Hepatocyte (in vitro differentiated cells): ENCODE measurements around the gene SLC25A21. TPM values are rescaled to one million over a fixed set of nuclear protein-coding genes. Genes with fewer than 3 reads are reported as not detected.

Experiments
- DNase-seq: peaks from one replicate; pipeline ENCODE4 v3.0.0-alpha.2; 2016; ENCODE audit warnings: low spot score
- H2AFZ ChIP-seq: fragments of 200-600 bp; sonication (generic); 2 replicates; pipeline ENCODE4 v1.6.0; 2016; ENCODE audit warnings: antibody characterized with exemption, mild to moderate bottlenecking
- H3K27ac ChIP-seq: fragments of 200-600 bp; sonication (generic); 2 replicates; pipeline ENCODE4 v1.5.1; 2016; ENCODE audit warnings: mild to moderate bottlenecking
- H3K27me3 ChIP-seq: fragments of 200-600 bp; sonication (generic); 2 replicates; pipeline ENCODE4 v1.6.1; 2016
- H3K36me3 ChIP-seq: fragments of 200-600 bp; sonication (generic); replicated peaks from 2 replicates; pipeline ENCODE4 v1.5.1; 2016; ENCODE audit warnings: low read depth; ENCODE audit not compliant: insufficient read depth
- H3K4me1 ChIP-seq: fragments of 200-600 bp; sonication (generic); 2 replicates; pipeline ENCODE4 v1.5.1; 2016; ENCODE audit warnings: mild to moderate bottlenecking, moderate library complexity; ENCODE audit not compliant: insufficient read depth
- H3K4me2 ChIP-seq: fragments of 200-600 bp; sonication (generic); 2 replicates; pipeline ENCODE4 v1.6.0; 2016
- H3K4me3 ChIP-seq: fragments of 200-600 bp; sonication (generic); 2 replicates; pipeline ENCODE4 v1.5.1; 2016; ENCODE audit warnings: mild to moderate bottlenecking
- H3K79me2 ChIP-seq: fragments of 200-600 bp; sonication (generic); 2 replicates; pipeline ENCODE4 v1.6.0; 2017; ENCODE audit warnings: mild to moderate bottlenecking
- H3K9me2 ChIP-seq: fragments of 200-600 bp; sonication (generic); replicated peaks from 2 replicates; pipeline ENCODE4 v1.6.0; 2017; ENCODE audit warnings: mild to moderate bottlenecking; ENCODE audit not compliant: insufficient read depth
- H3K9me3 ChIP-seq: fragments of 200-600 bp; sonication (generic); 2 replicates; pipeline ENCODE4 v1.5.1; 2016; ENCODE audit warnings: low read depth, mild to moderate bottlenecking
- H4K20me1 ChIP-seq: fragments of 200-600 bp; sonication (generic); 2 replicates; pipeline ENCODE4 v1.6.0; 2016; ENCODE audit warnings: mild to moderate bottlenecking; ENCODE audit not compliant: insufficient read depth, poor library complexity, severe bottlenecking
- EZH2 ChIP-seq: fragments of 200-600 bp; sonication (generic); IDR thresholded peaks from 2 replicates; pipeline ENCODE4 v1.6.1; 2016; ENCODE audit warnings: antibody characterized with exemption, mild to moderate bottlenecking, borderline replicate concordance
- EZH2phosphoT487 ChIP-seq: fragments of 200-600 bp; sonication (generic); IDR thresholded peaks from one replicate; pipeline ENCODE4 v1.6.1; 2018; ENCODE audit warnings: antibody characterized with exemption, mild to moderate bottlenecking, low read depth, moderate library complexity; ENCODE audit not compliant: unreplicated experiment, severe bottlenecking
- WGBS: methylation state at CpG from one replicate; pipeline ENCODE4 v1.1.6; 2016; ENCODE audit warnings: low lambda C conversion rate; ENCODE audit errors: missing lambda C conversion rate; 5-methylcytosine and 5-hydroxymethylcytosine counted together
- polyA plus RNA-seq: library from polyadenylated mRNA; unstranded; fragments of >200 nt; fragmentation: Nextera tagmentation; extraction: Ambion mirVana; gene quantifications from 2 replicates; pipeline ENCODE4 v1.2.1, GENCODE V29; 2016
- total RNA-seq: library from RNA; depleted of rRNA; stranded (reverse); fragments of >200 nt; gene quantifications from 2 replicates; pipeline ENCODE4 v1.2.3, GENCODE V29; 2014
- TF ChIP-seq, protein P1 (sequence below): fragments of 200-600 bp; sonication (generic); IDR thresholded peaks from 2 replicates; pipeline ENCODE4 v1.5.1; 2016; ENCODE audit warnings: antibody characterized with exemption, mild to moderate bottlenecking; ENCODE audit not compliant: poor library complexity

The SLC25A21 gene
- total and polyA plus RNA-seq, 2 experiments from 2014 or later: 1.4 to 1.6 TPM

DNA sequence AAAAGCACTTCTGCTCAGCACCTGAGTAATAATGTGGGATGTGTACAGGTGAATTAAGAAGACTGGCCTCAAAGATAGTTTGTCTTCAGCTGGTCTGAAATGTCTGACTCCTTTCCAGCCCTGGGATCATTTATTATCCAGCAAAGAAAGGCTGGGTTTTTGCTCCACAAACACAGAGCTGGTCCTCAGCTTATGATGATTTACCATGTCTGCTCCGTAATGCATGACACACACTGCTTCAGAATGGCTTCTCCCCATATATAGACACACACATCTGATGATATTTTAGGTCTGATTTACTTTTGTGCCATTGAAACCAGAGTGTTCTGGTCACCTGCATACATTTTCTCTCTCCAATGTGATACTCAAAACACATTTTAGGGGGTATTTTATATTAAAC is 225.0 kb downstream of the SLC25A21 start:
- Histone ChIP-seq H3K4me1 (no peaks in the 10 kb centered on the region), H4K20me1 (no peaks in the 10 kb centered on the region), H3K36me3 (no peaks in the 10 kb centered on the region), H2AFZ (no peak overlapping the region), H3K27me3 (peaks cover 16% of the 10 kb centered on the region), H3K4me3 (no peak overlapping the region), H3K4me2 (no peak overlapping the region), H3K27ac (no peak overlapping the region), H3K9me3 (no peaks in the 10 kb centered on the region), H3K79me2 (no peaks in the 10 kb centered on the region), H3K9me2 (no peaks in the 10 kb centered on the region)
- WGBS: 74% methylated on average over 1 of the region's 1 CpG
- TF ChIP-seq, protein P1, sequence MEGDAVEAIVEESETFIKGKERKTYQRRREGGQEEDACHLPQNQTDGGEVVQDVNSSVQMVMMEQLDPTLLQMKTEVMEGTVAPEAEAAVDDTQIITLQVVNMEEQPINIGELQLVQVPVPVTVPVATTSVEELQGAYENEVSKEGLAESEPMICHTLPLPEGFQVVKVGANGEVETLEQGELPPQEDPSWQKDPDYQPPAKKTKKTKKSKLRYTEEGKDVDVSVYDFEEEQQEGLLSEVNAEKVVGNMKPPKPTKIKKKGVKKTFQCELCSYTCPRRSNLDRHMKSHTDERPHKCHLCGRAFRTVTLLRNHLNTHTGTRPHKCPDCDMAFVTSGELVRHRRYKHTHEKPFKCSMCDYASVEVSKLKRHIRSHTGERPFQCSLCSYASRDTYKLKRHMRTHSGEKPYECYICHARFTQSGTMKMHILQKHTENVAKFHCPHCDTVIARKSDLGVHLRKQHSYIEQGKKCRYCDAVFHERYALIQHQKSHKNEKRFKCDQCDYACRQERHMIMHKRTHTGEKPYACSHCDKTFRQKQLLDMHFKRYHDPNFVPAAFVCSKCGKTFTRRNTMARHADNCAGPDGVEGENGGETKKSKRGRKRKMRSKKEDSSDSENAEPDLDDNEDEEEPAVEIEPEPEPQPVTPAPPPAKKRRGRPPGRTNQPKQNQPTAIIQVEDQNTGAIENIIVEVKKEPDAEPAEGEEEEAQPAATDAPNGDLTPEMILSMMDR: no peak
- TF ChIP-seq EZH2phosphoT487 (no peak), EZH2 (no peak)
- no peak for DNase-seq

DNA sequence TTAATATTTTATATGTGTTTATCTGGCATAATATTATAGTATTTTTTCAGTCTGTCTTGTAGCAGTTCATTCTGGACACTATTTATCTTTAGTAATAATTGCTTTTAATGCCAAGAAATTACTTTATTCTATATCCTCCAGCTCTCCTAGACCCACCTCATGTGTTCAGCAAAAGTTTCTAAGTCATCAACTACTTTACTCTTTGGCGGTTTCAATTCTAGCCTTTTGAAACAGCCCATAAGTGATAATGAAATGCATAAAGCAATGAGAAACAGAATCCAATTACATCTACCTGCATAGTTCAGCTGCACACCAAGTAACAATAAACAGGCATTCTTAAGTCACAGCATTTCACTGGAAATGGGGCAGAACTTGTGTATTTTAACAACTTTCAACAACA is 225.5 kb downstream of the SLC25A21 start:
- TF ChIP-seq EZH2phosphoT487: no peak
- no peak for TF ChIP-seq EZH2
- TF ChIP-seq, protein P1: no peak
- 94% methylated on average over 1 of the region's 1 CpG for WGBS

DNA sequence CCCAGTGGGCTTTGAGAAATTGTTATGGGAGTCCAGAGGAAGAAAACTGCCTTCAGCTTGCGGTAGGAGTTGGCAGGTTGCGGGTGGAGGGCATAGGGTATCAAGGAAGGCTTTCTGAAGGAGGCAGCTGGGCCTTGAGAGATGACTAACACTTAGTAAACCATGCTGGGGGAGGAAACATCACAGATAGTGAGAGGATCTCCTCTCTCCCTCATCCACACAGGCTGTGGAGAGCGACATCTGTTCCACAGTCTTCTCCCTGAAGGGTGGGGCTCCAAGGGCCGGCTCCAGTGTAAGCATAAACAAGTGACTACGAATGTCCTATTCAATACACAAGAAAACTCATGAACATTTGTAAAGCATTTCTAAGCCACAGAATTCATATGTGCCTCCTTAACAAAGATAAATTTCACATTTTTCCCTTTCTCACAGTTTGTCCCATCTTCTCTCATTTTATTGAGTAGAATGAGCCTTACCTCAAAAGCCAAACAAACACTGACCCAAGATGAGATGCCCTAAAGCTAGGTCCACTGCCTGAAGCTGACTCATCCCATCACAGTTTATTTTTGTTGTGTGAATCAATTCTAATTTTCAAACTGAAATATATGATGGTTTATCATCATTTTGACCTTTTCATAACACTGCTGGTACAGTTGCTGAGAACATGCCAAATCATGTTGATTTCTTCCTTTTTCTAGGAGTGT is 227.9 kb downstream of the SLC25A21 start:
- Histone ChIP-seq H3K4me2 (no peak overlapping the region), H3K79me2 (no peaks in the 10 kb centered on the region), H2AFZ (no peak overlapping the region), H4K20me1 (no peaks in the 10 kb centered on the region), H3K9me3 (no peaks in the 10 kb centered on the region), H3K27me3 (peaks cover 16% of the 10 kb centered on the region), H3K9me2 (no peaks in the 10 kb centered on the region), H3K4me1 (no peaks in the 10 kb centered on the region), H3K4me3 (no peak overlapping the region), H3K36me3 (no peaks in the 10 kb centered on the region), H3K27ac (no peak overlapping the region)
- no peak for TF ChIP-seq EZH2phosphoT487
- TF ChIP-seq, protein P1: no peak
- no peak for DNase-seq
- WGBS: 88% methylated on average over 5 of the region's 5 CpGs

More for the DNA sequence above, 225.5 kb downstream of the SLC25A21 start:
- no peak for DNase-seq
- Histone ChIP-seq H3K27me3 (peaks cover 18% of the 10 kb centered on the region), H3K9me2 (no peaks in the 10 kb centered on the region), H3K4me3 (no peak overlapping the region), H2AFZ (no peak overlapping the region), H3K27ac (no peak overlapping the region), H3K4me1 (no peaks in the 10 kb centered on the region), H3K4me2 (no peak overlapping the region), H3K9me3 (no peaks in the 10 kb centered on the region), H4K20me1 (no peaks in the 10 kb centered on the region), H3K36me3 (no peaks in the 10 kb centered on the region), H3K79me2 (no peaks in the 10 kb centered on the region)
